Osteocyte (in vitro differentiated cells): ENCODE results near the gene IL4. TPM values are rescaled to one million over a fixed set of nuclear protein-coding genes. Genes with fewer than 3 reads are reported as not detected.

Source experiments
- DNase-seq: peaks from one replicate; pipeline ENCODE4 v3.0.0; 2021; ENCODE audit warnings: mixed read lengths; ENCODE audit not compliant: unreplicated experiment; ENCODE audit errors: extremely low spot score
- H3K27ac Mint-ChIP-seq: one replicate; pipeline ENCODE4 v1.8.0; 2021; ENCODE audit warnings: mild to moderate bottlenecking, mixed read lengths; ENCODE audit not compliant: unreplicated experiment
- H3K27me3 Mint-ChIP-seq: one replicate; pipeline ENCODE4 v1.8.0; 2021; ENCODE audit warnings: mixed read lengths; ENCODE audit not compliant: unreplicated experiment
- H3K36me3 Mint-ChIP-seq: one replicate; pipeline ENCODE4 v1.8.0; 2021; ENCODE audit warnings: mixed read lengths; ENCODE audit not compliant: unreplicated experiment
- H3K4me1 Mint-ChIP-seq: one replicate; pipeline ENCODE4 v1.8.0; 2021; ENCODE audit warnings: mixed read lengths; ENCODE audit not compliant: unreplicated experiment
- H3K4me3 Mint-ChIP-seq: one replicate; pipeline ENCODE4 v1.8.0; 2021; ENCODE audit warnings: mild to moderate bottlenecking, moderate library complexity, mixed read lengths; ENCODE audit not compliant: unreplicated experiment
- H3K9me3 Mint-ChIP-seq: one replicate; pipeline ENCODE4 v1.8.0; 2021; ENCODE audit warnings: mixed read lengths; ENCODE audit not compliant: unreplicated experiment
- CTCF ChIP-seq: fragments of 200-600 bp; sonication (generic); IDR thresholded peaks from 2 replicates; pipeline ENCODE4 v1.5.0; 2021; ENCODE audit warnings: antibody characterized with exemption, mild to moderate bottlenecking, moderate library complexity
- total RNA-seq: library from RNA; stranded (reverse); gene quantifications from 2 replicates; pipeline ENCODE4 v1.2.1, GENCODE V29; 2021

Gene IL4
- total RNA-seq, 1 donor from 2014 or later: not detected

- Mint-ChIP-seq H3K4me3 (no peak overlapping the region), H3K27me3 (peaks cover 3% of the 10 kb centered on the region), H3K27ac (no peak overlapping the region), H3K9me3 (no peaks in the 10 kb centered on the region), H3K36me3 (peaks cover 36% of the 10 kb centered on the region), H3K4me1 (no peaks in the 10 kb centered on the region)
- TF ChIP-seq CTCF: no peak
- DNase-seq: no peak
Measured at GRCh38 chr5:132641841-132642240, 31.9 kb upstream of the IL4 start.

GRCh38 chr5:132644177-132644576 lies 29.6 kb upstream of the IL4 start:
- no peak for TF ChIP-seq CTCF
- no peak overlapping the region for H3K27ac Mint-ChIP-seq
- peaks cover 10% of the 10 kb centered on the region for H3K9me3 Mint-ChIP-seq
- no peak overlapping the region for H3K4me3 Mint-ChIP-seq
- DNase-seq: no peak
- H3K27me3 Mint-ChIP-seq: peaks cover 15% of the 10 kb centered on the region
- H3K4me1 Mint-ChIP-seq: no peaks in the 10 kb centered on the region
- H3K36me3 Mint-ChIP-seq: peaks cover 27% of the 10 kb centered on the region

GRCh38 chr5:132646583-132647266 lies 27.1 kb upstream of the IL4 start:
- H3K4me3 Mint-ChIP-seq: no peak overlapping the region
- no peak for TF ChIP-seq CTCF
- peaks cover 19% of the 10 kb centered on the region for H3K36me3 Mint-ChIP-seq
- H3K27me3 Mint-ChIP-seq: peaks cover 15% of the 10 kb centered on the region
- no peaks in the 10 kb centered on the region for H3K4me1 Mint-ChIP-seq
- H3K9me3 Mint-ChIP-seq: peaks cover 10% of the 10 kb centered on the region
- no peak overlapping the region for H3K27ac Mint-ChIP-seq
- DNase-seq: no peak

GRCh38 chr5:132647473-132647872 lies 26.3 kb upstream of the IL4 start:
- TF ChIP-seq CTCF: no peak
- Mint-ChIP-seq H3K36me3 (peaks cover 19% of the 10 kb centered on the region), H3K27me3 (peaks cover 15% of the 10 kb centered on the region), H3K9me3 (peaks cover 10% of the 10 kb centered on the region), H3K4me1 (no peaks in the 10 kb centered on the region), H3K27ac (no peak overlapping the region), H3K4me3 (no peak overlapping the region)
- no peak for DNase-seq

GRCh38 chr5:132648355-132648754 lies 25.4 kb upstream of the IL4 start:
- Mint-ChIP-seq H3K27me3 (peaks cover 17% of the 10 kb centered on the region), H3K4me3 (no peak overlapping the region), H3K4me1 (no peaks in the 10 kb centered on the region), H3K36me3 (peaks cover 10% of the 10 kb centered on the region), H3K27ac (no peak overlapping the region), H3K9me3 (peaks cover 10% of the 10 kb centered on the region)
- DNase-seq: no peak
- TF ChIP-seq CTCF: no peak
